NCI-H1092 (cell line): ENCODE measurements around the gene TRIM36.
A peak's percentile ranks its signal among the peaks of the same experiment; 100 is the strongest.

ENCODE experiments used
- DNase-seq: peaks from one replicate; lab custom pipeline; 2025; lab: John Stamatoyannopoulos, UW

Gene TRIM36, protein sequence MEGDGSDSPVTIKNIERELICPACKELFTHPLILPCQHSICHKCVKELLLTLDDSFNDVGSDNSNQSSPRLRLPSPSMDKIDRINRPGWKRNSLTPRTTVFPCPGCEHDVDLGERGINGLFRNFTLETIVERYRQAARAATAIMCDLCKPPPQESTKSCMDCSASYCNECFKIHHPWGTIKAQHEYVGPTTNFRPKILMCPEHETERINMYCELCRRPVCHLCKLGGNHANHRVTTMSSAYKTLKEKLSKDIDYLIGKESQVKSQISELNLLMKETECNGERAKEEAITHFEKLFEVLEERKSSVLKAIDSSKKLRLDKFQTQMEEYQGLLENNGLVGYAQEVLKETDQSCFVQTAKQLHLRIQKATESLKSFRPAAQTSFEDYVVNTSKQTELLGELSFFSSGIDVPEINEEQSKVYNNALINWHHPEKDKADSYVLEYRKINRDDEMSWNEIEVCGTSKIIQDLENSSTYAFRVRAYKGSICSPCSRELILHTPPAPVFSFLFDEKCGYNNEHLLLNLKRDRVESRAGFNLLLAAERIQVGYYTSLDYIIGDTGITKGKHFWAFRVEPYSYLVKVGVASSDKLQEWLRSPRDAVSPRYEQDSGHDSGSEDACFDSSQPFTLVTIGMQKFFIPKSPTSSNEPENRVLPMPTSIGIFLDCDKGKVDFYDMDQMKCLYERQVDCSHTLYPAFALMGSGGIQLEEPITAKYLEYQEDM

DNA sequence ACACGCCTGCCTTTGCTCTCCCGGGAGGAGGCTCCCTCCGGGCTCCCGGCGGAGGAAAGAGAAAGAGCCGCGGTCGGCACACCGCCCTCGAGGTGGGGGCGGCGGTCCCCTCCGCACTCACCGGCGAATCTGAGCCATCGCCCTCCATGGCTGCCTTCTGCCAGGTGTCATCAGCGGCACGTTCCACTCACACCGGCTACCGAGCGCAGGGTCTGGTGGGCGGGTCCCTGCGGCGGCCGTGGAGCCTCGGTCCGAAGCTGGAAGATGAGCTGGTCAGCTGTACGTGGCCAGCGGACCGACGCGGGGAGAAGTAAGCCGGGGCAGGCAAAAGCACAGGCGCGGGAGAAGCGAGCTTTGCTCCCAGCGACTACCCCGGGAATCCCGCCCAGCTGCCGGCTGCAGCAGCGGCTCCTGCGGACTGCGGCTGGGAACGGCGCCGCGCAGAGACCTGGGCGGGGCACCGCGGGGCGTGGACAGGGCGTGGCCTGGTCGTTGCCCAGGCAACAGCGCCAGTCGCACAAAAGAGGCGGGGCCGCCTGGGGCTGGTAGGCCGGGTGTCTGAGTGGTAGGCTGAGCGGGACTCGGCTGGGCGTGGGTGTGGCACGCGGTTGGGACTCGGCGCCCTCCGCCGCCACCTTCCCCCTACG is at the start of gene TRIM36:
Gene TRIM36, minus strand, starts transcription at position 422 of the 647 bp plus-strand sequence. Its CDS starts 274 bp downstream, at position 148.
- DNase-seq, result peak; percentile 83

DNA sequence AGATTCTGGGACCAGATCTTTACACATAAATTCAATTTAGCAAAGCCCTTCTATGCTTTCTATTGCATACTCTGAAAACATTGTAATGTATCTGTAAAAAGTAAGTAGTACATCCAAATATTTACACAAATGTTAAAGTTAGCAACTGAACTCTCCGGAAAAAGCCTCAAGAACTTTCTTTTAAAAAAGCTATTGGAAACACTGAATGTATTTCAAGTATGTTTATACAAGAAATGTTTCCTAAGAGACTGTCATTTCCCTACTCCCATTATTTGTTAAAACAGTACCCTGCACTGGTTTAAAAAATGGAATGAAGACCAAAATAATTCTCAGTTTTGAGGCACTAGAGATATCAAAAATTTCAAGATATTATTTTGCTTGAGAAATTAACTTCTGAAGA is 44.8 kb upstream of the TRIM36 start:
- no peak for DNase-seq

DNA sequence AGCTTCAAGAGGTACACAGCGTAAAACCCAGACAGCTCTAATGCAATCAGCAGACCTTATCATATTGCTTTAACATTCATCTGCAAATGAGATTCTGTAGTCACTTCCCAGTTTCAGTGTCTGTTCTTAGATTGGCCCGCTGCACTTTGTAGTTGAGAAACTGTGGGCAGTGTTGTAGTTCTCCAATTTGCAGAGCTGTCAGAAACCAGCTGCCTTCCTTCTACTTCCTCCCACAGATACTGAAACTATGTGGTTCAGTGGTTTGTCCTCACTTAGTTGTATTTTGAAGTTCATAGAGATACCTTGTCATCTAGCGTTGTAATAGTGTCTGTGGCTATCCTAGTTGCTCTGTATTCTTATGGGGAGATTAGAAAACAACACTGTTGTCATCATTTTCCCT is 39.6 kb upstream of the TRIM36 start:
- DNase-seq, result no peak

GRCh38 chr5:115202952-115203351 is 33.2 kb upstream of the TRIM36 start:
- no peak for DNase-seq

- DNase-seq, result no peak
Observed at GRCh38 chr5:115196161-115196560, 26.5 kb upstream of the TRIM36 start.

GRCh38 chr5:115194676-115195075 is 25.0 kb upstream of the TRIM36 start:
- no peak for DNase-seq

DNA sequence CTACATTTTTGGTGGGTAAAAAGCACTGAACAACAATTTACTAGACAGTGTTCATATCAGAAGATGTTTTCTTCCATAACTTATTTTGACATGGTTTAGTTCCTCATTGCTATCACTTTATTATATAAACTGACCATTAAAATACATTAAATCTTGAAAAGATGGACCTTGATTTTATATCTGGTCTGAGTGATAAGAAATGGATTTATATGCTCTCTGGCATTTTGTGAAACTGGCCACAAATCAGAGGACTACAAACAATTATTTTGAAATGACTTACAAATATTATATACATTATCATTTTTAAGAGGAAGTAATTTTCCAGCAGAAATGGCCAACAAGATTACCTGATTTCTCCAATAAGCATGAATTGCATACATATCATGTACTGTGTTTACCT is 23.6 kb upstream of the TRIM36 start:
- no peak for DNase-seq

- DNase-seq, result no peak
Observed at GRCh38 chr5:115192098-115192497, 22.4 kb upstream of the TRIM36 start.

DNA sequence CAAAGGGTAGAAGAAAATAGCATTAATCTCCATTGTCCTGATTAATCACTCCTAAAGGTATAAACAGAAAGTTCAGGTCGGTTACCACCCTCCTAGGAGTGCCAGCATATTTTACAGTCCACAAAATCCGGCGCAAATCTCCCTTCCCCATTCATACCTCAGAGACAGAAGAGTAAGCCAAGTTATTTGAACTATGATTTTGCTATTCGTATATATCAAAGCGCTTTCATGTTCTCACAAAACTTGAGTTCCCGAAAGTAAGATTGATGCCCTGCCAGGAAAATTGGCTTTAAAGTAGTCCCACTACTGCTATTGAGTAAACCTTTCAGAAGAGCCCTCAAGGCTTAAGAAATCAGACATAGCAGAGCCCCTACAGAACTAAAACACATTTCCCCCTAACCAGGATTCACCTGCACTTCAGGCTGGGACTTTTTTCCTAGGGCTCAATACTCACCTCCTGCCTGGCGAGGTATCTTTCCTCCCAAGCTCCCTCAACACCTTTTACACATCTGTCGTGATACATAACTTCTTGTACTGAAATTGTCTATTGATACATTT is 21.8 kb upstream of the TRIM36 start:
- DNase-seq, result no peak

DNA sequence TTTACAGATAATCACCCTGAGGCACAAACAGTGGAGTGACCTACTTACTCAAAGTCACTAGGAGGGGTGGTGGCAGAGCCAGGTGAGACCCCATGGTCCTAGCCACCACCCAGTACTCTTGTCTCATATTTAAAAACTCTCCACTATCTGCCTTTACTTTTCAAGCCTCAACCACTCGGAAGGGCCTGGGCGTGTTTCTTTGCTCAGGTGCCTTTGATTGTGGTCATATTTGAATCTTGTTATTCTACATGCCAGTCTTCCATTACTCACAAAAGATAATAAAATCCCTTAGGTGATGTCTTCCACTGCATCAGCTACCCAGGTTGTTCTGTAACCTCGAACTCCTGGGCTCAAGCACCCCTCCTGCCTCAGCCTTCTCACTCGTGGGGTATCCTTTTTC is 20.7 kb upstream of the TRIM36 start:
- DNase-seq, result no peak

- DNase-seq, result no peak
Observed at GRCh38 chr5:115189866-115190265, 20.2 kb upstream of the TRIM36 start.

- no peak for DNase-seq
Observed at GRCh38 chr5:115186794-115187193, 17.1 kb upstream of the TRIM36 start.

- DNase-seq, result no peak
Observed at GRCh38 chr5:115184770-115185169, 15.1 kb upstream of the TRIM36 start.

DNA sequence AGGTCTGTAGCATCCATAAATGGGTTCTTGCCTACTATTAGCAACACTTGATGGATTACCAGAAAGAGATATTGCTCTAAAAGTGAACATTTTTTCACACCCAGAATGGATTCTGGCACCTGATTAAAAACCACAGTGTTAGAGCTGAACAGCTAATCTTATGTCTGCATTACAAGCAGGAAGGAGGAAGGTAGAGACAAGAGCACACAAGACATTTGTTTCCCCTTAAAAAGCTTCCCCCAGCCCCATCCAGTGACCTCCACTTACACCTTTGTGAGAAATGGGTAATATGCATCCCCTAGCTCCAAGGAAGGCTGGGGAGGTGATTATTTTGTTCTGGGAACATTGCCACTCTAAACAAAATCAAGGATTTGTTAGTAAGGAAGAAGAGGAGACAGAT is 12.0 kb upstream of the TRIM36 start:
- DNase-seq, result no peak

DNA sequence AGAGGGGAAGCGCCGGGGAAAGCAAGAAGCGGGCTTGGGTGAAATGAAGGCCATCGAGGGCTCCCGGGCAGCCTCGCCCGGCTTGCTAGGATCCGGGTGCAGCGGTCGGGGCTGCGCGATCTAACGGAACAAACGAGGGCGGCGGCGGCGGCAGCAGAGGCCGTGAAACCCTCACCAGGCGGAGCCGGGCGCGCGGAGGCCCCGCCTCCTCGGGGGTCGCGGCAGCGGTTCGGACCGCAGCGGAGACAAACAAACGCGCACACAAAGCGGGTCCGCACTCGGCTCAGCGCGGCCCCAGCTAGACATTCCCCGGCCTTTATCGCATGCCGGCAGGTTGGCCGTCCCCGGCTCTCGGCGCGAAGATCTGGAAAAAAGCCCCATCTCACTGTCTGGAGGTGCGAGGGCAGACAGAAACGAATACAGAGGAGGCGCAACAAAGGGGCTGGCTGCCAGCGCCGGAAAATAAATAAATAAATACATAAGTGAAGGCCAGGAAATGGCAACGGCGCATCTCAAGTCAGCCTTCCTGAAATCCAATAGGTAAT is 10.5 kb upstream of the TRIM36 start:
- peak; percentile 41 for DNase-seq

DNA sequence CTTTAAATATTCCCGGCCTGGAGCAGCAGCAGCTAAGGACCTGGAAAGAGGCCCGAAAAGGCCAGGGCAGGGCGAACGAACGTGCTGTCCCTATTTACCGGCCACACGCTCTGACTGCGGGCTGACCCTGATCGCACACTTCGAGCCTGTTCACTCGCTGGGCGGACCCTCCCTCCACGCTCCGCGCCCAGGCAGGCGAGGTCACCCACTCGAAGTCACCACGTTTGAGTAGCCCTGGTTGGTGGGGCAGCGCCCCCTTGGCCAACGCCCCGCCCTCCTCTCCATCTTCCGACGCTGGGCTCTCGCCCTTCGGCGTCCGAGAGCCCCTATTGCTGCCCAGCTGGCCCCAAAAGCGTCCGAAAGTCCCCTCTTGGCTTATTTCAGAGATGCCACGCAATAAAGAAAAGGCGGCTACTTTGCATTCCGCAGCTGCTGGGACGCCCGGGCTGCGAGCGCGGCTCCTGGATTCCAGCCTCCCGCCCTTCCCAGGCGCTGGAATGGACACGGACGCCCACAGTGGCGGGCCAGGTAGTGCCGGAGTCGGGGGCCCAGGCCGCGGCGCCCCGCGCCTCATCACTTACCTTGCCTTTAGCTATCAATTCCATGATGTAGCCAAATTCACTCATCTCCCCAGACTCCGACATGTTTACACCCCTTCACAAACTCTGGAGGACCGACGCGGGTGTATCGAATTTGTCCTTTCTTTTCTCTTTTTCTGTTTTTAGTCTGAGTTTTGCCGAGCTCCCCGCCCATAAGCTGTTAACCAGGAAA is 9.9 kb upstream of the TRIM36 start:
- DNase-seq, result no peak

- DNase-seq, result no peak
Observed at GRCh38 chr5:115179030-115179393, 9.3 kb upstream of the TRIM36 start.

DNA sequence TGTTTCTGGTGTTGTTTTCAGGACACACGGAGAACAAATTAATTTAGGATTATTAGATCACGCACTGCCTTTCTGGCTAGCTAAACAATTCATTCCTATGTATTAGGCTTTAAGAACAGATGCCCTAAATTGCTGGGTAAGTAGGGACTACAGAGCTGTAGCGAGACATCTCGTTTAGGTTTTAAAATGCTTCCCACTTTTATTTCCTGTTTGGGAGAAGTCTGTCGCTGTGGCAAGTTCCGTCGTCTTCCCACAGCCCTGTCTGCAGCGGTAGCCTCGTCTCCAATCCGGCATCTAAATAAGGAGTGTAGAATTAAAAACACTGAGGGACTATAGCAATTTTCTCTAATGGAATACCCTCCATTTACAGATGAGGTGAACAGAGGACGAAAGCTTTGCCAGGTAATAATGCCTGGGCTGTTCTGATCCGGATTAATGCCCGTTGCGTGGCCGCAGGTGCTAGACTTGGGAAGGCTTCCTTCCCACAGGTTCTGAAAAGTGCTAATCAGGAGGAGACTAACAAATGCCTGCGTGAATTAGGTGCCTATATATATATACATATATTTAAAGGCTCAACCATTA is 1.3 kb upstream of the TRIM36 start:
- no peak for DNase-seq

- peak; percentile 46 for DNase-seq
Observed at GRCh38 chr5:115170134-115170928, 623 bp upstream of the TRIM36 start.

DNA sequence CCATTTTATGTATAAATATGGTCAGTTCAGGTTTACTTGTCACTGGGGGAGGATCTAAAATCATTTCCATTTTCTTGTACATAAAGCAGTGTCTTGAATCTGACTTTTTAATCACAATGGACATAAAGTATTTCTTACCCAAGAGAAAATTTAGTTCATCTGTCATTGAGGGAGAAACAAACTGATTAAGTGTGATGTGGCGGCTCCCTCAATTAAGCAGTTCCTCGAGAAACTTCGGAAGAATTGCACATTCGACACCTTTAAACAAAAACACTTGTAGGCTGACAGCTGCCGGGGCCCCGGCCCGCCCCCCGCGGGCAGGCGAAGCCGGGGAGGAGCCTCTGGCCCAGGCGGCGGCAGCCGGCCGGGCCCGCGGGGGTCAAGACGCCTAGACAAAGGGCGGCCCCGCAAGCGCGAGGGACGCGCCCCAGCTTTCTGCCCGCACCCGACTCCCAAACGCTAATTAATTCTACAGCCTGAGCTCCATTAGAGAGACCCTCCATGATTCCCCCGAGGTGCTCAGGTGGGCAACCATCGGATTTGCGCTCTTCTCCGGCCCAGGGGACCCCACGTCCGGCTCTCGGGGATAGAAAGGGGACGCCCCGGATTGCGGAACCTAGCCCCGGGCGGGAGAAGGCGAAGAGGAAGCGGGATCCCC is 750 bp downstream of the TRIM36 start:
- DNase-seq, result peak; percentile 15
